Keratinocyte (primary cell): ENCODE results near the gene RIC3.

Experiments used
- CTCF ChIP-seq, 3 experiments: IDR thresholded peaks in 1 of 3; conservative IDR thresholded peaks in 1 of 3; optimal IDR thresholded peaks in 1 of 3; 2 replicates in 2 of 3; 3 replicates in 1 of 3; pipeline versions ENCODE3 to v1.5.1; 2011; ENCODE audit warnings: low read length in 3 of 3, mild to moderate bottlenecking in 3 of 3, moderate library complexity in 2 of 3, control low read depth in 1 of 3, inconsistent platforms in 1 of 3; ENCODE audit not compliant: insufficient read depth in 2 of 3; ENCODE audit errors: extremely low read depth in 1 of 3
- EZH2 ChIP-seq: IDR thresholded peaks from one replicate; pipeline ENCODE4 v1.6.1; 2012; ENCODE audit warnings: inconsistent platforms, mild to moderate bottlenecking, low read length, moderate library complexity

- TF ChIP-seq CTCF (optimal IDR thresholded peaks at IDR 0.05 in 1 of 3, IDR thresholded peaks at IDR 0.05 in 1 of 3, conservative IDR thresholded peaks at IDR 0.05 in 1 of 3; ENCODE audit: extremely low read depth in 1 of 3, insufficient read depth in 2 of 3, low read length in 3 of 3), result no peak
- TF ChIP-seq EZH2, result no peak
Measured at GRCh38 chr11:8127447-8127846, 41.4 kb downstream of the RIC3 start.
